GM12891 (cell line): Measurements from ENCODE around the gene OR10H5.
"Not testable (repeated sequence)": the region's sequence is repeated elsewhere in the genome, so short reads cannot be mapped to it uniquely, and the experiment has no call there.

ENCODE experiments used
- PAX5 ChIP-seq: IDR thresholded peaks from 2 replicates; pipeline ENCODE4 v1.6.1; 2011; ENCODE audit warnings: low read length, moderate library complexity, mild to moderate bottlenecking; ENCODE audit not compliant: insufficient read depth, severe bottlenecking
- POLR2A ChIP-seq: IDR thresholded peaks from 2 replicates; pipeline ENCODE4 v1.6.1; 2011; ENCODE audit warnings: low read depth, low read length, control low read depth
- POLR2AphosphoS5 ChIP-seq: IDR thresholded peaks from 2 replicates; pipeline ENCODE4 v1.6.1; 2011; ENCODE audit warnings: low read depth, low read length, control low read depth
- POU2F2 ChIP-seq: IDR thresholded peaks from 2 replicates; pipeline ENCODE4 v1.6.1; 2011; ENCODE audit warnings: low read depth, mild to moderate bottlenecking, control low read depth, low read length, moderate library complexity
- SPI1 ChIP-seq: IDR thresholded peaks from 2 replicates; pipeline ENCODE4 v1.6.1; 2011; ENCODE audit warnings: low read depth, low read length, control low read depth
- TAF1 ChIP-seq: IDR thresholded peaks from 2 replicates; pipeline ENCODE4 v1.6.1; 2011; ENCODE audit warnings: low read depth, low read length, control low read depth

- TF ChIP-seq POLR2A, POLR2AphosphoS5, TAF1, POU2F2, SPI1, PAX5: not testable (repeated sequence)
Measured at GRCh38 chr19:15839888-15840287, 52.4 kb downstream of the OR10H5 start.
